GM12878 (cell line): ENCODE results near the gene TMEM255B. TPM values are rescaled to one million over a fixed set of nuclear protein-coding genes. Genes with fewer than 3 reads are reported as not detected.

Source experiments
- ATAC-seq: fragments of 200-7000 bp; cut with Tn5 transposase; 3 replicates; pipeline ENCODE4 v1.9.1; 2020; ENCODE audit warnings: mild to moderate bottlenecking, moderate library complexity
- BruUV-seq: library from RNA; stranded (reverse); fragments of 400-500 nt; replicated peaks from 2 replicates; lab custom pipeline; 2021; lab: Mats Ljungman, UMichigan
- CTCF ChIA-PET: fragments of 300-600 bp; sonication (Branson Sonifier 250); formaldehyde crosslinking; extraction: SDS; loops from one replicate; lab custom pipeline; 2021; ENCODE audit warnings: inconsistent platforms; lab: Yijun Ruan, JAX
- POLR2A ChIA-PET: fragments of 350-600 bp; formaldehyde crosslinking; extraction: SDS; loops from one replicate; lab custom pipeline; 2021; ENCODE audit warnings: inconsistent platforms; lab: Charles Lee
- RAD21 ChIA-PET: fragments of 300-600 bp; sonication (Branson Sonifier 250); formaldehyde crosslinking; loops from one replicate; lab custom pipeline; 2023; ENCODE audit warnings: antibody characterized with exemption; ENCODE audit not compliant: unreplicated experiment; lab: Charles Lee
- SMC1A ChIA-PET: fragments of 300-600 bp; sonication (Branson Sonifier 250); formaldehyde crosslinking; loops from one replicate; lab custom pipeline; 2023; ENCODE audit not compliant: unreplicated experiment, uncharacterized antibody; lab: Charles Lee
- DNase-seq: peaks from one replicate; pipeline ENCODE4 v3.0.0-alpha.2; 2011; ENCODE audit warnings: low read depth, low spot score
- FAIRE-seq: peaks from 3 replicates; lab custom pipeline; 2011; peaks lifted over from hg19 to GRCh38; lab: Jason Lieb, UNC
- H2AFZ ChIP-seq: 2 replicates; pipeline ENCODE4 v1.6.0; 2011; ENCODE audit warnings: low read depth, low read length, control low read depth; ENCODE audit not compliant: control insufficient read depth
- H3K27ac ChIP-seq: 2 replicates; pipeline ENCODE4 v1.5.1; 2011; ENCODE audit warnings: control low read depth; ENCODE audit not compliant: control insufficient read depth, insufficient read depth
- H3K27me3 ChIP-seq, 2 experiments: replicated peaks in 1 of 2; 2 replicates each; pipeline versions ENCODE4 v1.6.0 to v1.6.1; 2011; ENCODE audit warnings: low read length in 1 of 2; ENCODE audit not compliant: control insufficient read depth in 2 of 2, insufficient read depth in 2 of 2
- H3K36me3 ChIP-seq, 2 experiments: 2 replicates each; pipeline ENCODE4 v1.5.1; 2011; ENCODE audit warnings: low read length in 1 of 2; ENCODE audit not compliant: control insufficient read depth in 2 of 2, insufficient read depth in 2 of 2
- H3K4me1 ChIP-seq: 2 replicates; pipeline ENCODE4 v1.6.1; 2011; ENCODE audit warnings: mild to moderate bottlenecking, low read length, moderate library complexity, mixed read lengths; ENCODE audit not compliant: control insufficient read depth, insufficient read depth
- H3K4me2 ChIP-seq: 2 replicates; pipeline ENCODE4 v1.6.0; 2011; ENCODE audit warnings: control low read depth; ENCODE audit not compliant: control insufficient read depth, insufficient read depth
- H3K4me3 ChIP-seq: fragments of 200-600 bp; sonication (generic); 2 replicates; pipeline ENCODE4 v1.5.1; 2016
- H3K79me2 ChIP-seq: 2 replicates; pipeline ENCODE4 v1.6.0; 2011; ENCODE audit warnings: low read length; ENCODE audit not compliant: control insufficient read depth, insufficient read depth
- H3K9ac ChIP-seq: 2 replicates; pipeline ENCODE4 v1.8.0; 2011; ENCODE audit warnings: low read length, control low read depth, mixed read lengths; ENCODE audit not compliant: control insufficient read depth, insufficient read depth
- H3K9me3 ChIP-seq: replicated peaks from 3 replicates; pipeline ENCODE4 v1.5.1; 2011; ENCODE audit warnings: mild to moderate bottlenecking, low read length; ENCODE audit not compliant: control insufficient read depth, insufficient read depth
- H4K20me1 ChIP-seq: 2 replicates; pipeline ENCODE4 v1.6.0; 2011; ENCODE audit not compliant: control insufficient read depth, insufficient read depth
- CREM ChIP-seq: IDR thresholded peaks from 2 replicates; pipeline ENCODE4 v1.6.1; 2014; ENCODE audit warnings: antibody characterized with exemption, low read depth
- FOS ChIP-seq: IDR thresholded peaks from 3 replicates; pipeline ENCODE4 v1.6.1; 2011; ENCODE audit warnings: borderline replicate concordance; ENCODE audit not compliant: insufficient read length; ENCODE audit errors: extremely low read depth
- IRF4 ChIP-seq: IDR thresholded peaks from 2 replicates; pipeline ENCODE4 v1.6.1; 2011; ENCODE audit warnings: low read depth, low read length
- POLR2AphosphoS5 ChIP-seq: IDR thresholded peaks from 2 replicates; pipeline ENCODE4 v1.6.1; 2011; ENCODE audit warnings: mild to moderate bottlenecking, low read length, inconsistent platforms
- POU2F2 ChIP-seq: IDR thresholded peaks from 3 replicates; pipeline ENCODE4 v1.6.1; 2011; ENCODE audit warnings: low read depth, mild to moderate bottlenecking, low read length, borderline replicate concordance
- RAD21 ChIP-seq: IDR thresholded peaks from 2 replicates; pipeline ENCODE4 v1.6.1; 2011; ENCODE audit warnings: mild to moderate bottlenecking, low read depth, low read length, moderate library complexity; ENCODE audit not compliant: insufficient read depth
- SPI1 ChIP-seq: IDR thresholded peaks from 2 replicates; pipeline ENCODE4 v1.6.1; 2011; ENCODE audit warnings: low read depth, mild to moderate bottlenecking, low read length, moderate library complexity, borderline replicate concordance; ENCODE audit not compliant: insufficient read depth
- SREBF1 ChIP-seq: IDR thresholded peaks from 2 replicates; pipeline ENCODE4 v1.6.1; 2012; ENCODE audit warnings: mild to moderate bottlenecking, low read length
- STAT3 ChIP-seq: IDR thresholded peaks from 2 replicates; pipeline ENCODE4 v1.6.1; 2011; ENCODE audit warnings: low read depth, low read length, improper control_type of control experiment
- TBL1XR1 ChIP-seq: IDR thresholded peaks from 2 replicates; pipeline ENCODE4 v1.6.1; 2012; ENCODE audit warnings: low read depth, low read length, improper control_type of control experiment
- ZNF207 ChIP-seq: fragments of 450-650 bp; IDR thresholded peaks from 2 replicates; pipeline ENCODE4 v1.6.1; 2014; ENCODE audit warnings: antibody characterized with exemption, mild to moderate bottlenecking, borderline replicate concordance
- ZNF274 ChIP-seq: IDR thresholded peaks from one replicate; pipeline ENCODE4 v1.8.0; 2011; ENCODE audit not compliant: insufficient read length, insufficient read depth
- WGBS: methylation state at CpG from one replicate; pipeline ENCODE4 v1.1.6; 2016; ENCODE audit warnings: low lambda C conversion rate; ENCODE audit not compliant: insufficient replicate concordance, insufficient coverage; ENCODE audit errors: missing lambda C conversion rate; 5-methylcytosine and 5-hydroxymethylcytosine counted together
- in situ Hi-C: fragments of 300-500 bp; cut with MboI; formaldehyde crosslinking; loops from 9 replicates; pipeline ENCODE4 v1.14.3; 2018; ENCODE audit warnings: mixed read lengths
- intact Hi-C: fragments of 100-400 bp; cut with micrococcal nuclease; formaldehyde crosslinking; loops from one replicate; pipeline ENCODE4 v1.14.2; 2022; ENCODE audit not compliant: unreplicated experiment
- polyA plus RNA-seq, 11 experiments: library from polyadenylated mRNA; depleted of rRNA in 4 of 11; unstranded in 6 of 11; stranded (reverse) in 5 of 11; fragments of >200 nt; fragmentation: Nextera tagmentation in 4 of 11; fragmentation: Illumina TruSeq in 1 of 11; extraction: Ambion mirVana in 4 of 11; extraction: Trizol in 1 of 11; gene quantifications; 1 replicate in 1 of 11; 2 replicates in 10 of 11; pipeline versions ENCODE4 v1.2.1 to v1.2.3, GENCODE V29; 2011 to 2016; ENCODE audit warnings: inconsistent platforms in 2 of 11, missing spikeins in 2 of 11, low read depth in 1 of 11
- total RNA-seq, 4 experiments: library from RNA; depleted of rRNA in 3 of 4; stranded (reverse); fragments of >200 nt in 3 of 4; fragmentation: Illumina TruSeq in 1 of 4; extraction: Trizol in 1 of 4; gene quantifications; 2 replicates each; pipeline versions ENCODE4 v1.2.1 to v1.2.3, GENCODE V29; 2013 to 2021
- TF ChIP-seq, protein P1 (sequence below): IDR thresholded peaks from 2 replicates; pipeline ENCODE4 v1.6.1; 2012; ENCODE audit warnings: low read depth, low read length, improper control_type of control experiment
- TF ChIP-seq, protein P2 (sequence below): IDR thresholded peaks from 2 replicates; pipeline ENCODE4 v1.6.1; 2012; ENCODE audit warnings: low read depth, low read length, improper control_type of control experiment
- TF ChIP-seq, protein P3 (sequence below): fragments of 150-350 bp; IDR thresholded peaks from 2 replicates; pipeline ENCODE4 v1.6.1; 2016; ENCODE audit warnings: low read depth, low read length
- TF ChIP-seq, protein P4 (sequence below): fragments of 450-650 bp; IDR thresholded peaks from 2 replicates; pipeline ENCODE4 v1.6.1; 2016; ENCODE audit warnings: mild to moderate bottlenecking

Gene TMEM255B
- total and polyA plus RNA-seq, 10 of the 15 experiments (the other 5 are each of a cell fraction or from before 2014, with no cell fraction given) = 0.04 to 0.62 (median 0.13) TPM; not detected in 3

DNA sequence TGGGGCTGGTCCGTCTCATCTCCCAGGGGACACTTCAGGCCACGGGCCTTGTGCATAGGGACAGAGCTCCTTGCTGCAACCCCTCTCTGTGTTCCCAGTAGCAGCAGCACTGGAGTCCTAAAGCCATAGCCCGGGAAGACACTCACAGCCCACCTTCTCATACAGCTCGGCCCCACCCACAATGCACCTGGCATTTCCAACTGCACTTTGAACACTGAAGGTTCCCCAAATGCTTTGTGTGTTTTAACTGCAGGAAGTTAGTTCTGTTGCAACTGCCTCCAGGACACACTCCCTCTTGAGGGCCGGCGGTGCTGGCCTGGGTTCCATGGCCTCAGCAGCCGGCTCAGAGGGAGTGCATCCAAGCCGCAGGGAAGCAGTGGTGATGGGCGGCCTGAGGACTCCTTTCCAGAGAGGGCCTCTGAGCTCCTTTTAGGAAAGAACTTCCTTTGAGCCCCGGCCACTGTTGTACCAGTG, 22.7 kb upstream of the TMEM255B start (continued):
- TF ChIP-seq RAD21 = no peak
- TF ChIP-seq ZNF274 = no peak
- TF ChIP-seq ZNF207 = no peak
- TF ChIP-seq SPI1 = no peak

DNA sequence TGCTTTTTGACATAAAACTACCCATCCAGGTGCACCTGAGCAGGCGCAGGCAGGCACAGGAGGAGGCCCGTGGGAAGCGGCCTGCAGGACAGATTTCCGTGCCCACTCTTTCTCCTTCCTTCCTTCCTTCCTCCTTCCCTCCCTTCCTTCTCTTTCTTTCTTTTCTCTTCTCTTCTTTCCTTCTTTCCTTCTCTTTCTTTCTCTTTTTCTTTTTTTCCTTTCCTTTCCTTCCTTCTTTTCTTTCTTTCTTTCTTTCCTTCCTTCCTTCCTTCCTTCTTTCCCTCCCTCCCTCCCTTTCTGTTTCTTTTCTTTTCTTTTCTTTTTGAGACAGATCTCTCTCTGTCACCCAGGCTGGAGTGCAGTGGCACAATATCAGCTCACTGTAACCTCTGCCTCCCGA, 21.2 kb upstream of the TMEM255B start:
- 18% methylated on average over 5 of the region's 5 CpGs for WGBS
- no peak for ATAC-seq

More for the DNA sequence above, 21.2 kb upstream of the TMEM255B start:
- BruUV-seq = no TSS peak
- Histone ChIP-seq H3K27ac (no peak overlapping the region), H3K9ac (no peak overlapping the region), H3K27me3 (no peaks in the 10 kb centered on the region; a peak in 1 of 4 replicates), H3K9me3 (no peaks in the 10 kb centered on the region; the same call in 2 of the 3 replicates)
- in situ Hi-C loops = no loop called here
- SMC1A ChIA-PET = no interaction called here
- CTCF ChIA-PET = no interaction called here
- intact Hi-C loops = no loop called here
- TF ChIP-seq FOS = no peak
- TF ChIP-seq CREM = no peak
- TF ChIP-seq, protein P1, sequence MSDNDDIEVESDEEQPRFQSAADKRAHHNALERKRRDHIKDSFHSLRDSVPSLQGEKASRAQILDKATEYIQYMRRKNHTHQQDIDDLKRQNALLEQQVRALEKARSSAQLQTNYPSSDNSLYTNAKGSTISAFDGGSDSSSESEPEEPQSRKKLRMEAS = no peak
- TF ChIP-seq POU2F2 = no peak
- TF ChIP-seq, protein P2, sequence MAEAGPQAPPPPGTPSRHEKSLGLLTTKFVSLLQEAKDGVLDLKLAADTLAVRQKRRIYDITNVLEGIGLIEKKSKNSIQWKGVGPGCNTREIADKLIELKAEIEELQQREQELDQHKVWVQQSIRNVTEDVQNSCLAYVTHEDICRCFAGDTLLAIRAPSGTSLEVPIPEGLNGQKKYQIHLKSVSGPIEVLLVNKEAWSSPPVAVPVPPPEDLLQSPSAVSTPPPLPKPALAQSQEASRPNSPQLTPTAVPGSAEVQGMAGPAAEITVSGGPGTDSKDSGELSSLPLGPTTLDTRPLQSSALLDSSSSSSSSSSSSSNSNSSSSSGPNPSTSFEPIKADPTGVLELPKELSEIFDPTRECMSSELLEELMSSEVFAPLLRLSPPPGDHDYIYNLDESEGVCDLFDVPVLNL = no peak
- TF ChIP-seq TBL1XR1 = no peak
- TF ChIP-seq SREBF1 = no peak
- no peak for TF ChIP-seq IRF4
- TF ChIP-seq, protein P3, sequence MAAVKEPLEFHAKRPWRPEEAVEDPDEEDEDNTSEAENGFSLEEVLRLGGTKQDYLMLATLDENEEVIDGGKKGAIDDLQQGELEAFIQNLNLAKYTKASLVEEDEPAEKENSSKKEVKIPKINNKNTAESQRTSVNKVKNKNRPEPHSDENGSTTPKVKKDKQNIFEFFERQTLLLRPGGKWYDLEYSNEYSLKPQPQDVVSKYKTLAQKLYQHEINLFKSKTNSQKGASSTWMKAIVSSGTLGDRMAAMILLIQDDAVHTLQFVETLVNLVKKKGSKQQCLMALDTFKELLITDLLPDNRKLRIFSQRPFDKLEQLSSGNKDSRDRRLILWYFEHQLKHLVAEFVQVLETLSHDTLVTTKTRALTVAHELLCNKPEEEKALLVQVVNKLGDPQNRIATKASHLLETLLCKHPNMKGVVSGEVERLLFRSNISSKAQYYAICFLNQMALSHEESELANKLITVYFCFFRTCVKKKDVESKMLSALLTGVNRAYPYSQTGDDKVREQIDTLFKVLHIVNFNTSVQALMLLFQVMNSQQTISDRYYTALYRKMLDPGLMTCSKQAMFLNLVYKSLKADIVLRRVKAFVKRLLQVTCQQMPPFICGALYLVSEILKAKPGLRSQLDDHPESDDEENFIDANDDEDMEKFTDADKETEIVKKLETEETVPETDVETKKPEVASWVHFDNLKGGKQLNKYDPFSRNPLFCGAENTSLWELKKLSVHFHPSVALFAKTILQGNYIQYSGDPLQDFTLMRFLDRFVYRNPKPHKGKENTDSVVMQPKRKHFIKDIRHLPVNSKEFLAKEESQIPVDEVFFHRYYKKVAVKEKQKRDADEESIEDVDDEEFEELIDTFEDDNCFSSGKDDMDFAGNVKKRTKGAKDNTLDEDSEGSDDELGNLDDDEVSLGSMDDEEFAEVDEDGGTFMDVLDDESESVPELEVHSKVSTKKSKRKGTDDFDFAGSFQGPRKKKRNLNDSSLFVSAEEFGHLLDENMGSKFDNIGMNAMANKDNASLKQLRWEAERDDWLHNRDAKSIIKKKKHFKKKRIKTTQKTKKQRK = no peak
- no peak for TF ChIP-seq STAT3
- TF ChIP-seq, protein P4, sequence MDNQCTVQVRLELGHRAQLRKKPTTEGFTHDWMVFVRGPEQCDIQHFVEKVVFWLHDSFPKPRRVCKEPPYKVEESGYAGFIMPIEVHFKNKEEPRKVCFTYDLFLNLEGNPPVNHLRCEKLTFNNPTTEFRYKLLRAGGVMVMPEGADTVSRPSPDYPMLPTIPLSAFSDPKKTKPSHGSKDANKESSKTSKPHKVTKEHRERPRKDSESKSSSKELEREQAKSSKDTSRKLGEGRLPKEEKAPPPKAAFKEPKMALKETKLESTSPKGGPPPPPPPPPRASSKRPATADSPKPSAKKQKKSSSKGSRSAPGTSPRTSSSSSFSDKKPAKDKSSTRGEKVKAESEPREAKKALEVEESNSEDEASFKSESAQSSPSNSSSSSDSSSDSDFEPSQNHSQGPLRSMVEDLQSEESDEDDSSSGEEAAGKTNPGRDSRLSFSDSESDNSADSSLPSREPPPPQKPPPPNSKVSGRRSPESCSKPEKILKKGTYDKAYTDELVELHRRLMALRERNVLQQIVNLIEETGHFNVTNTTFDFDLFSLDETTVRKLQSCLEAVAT = no peak
- no peak for TF ChIP-seq POLR2AphosphoS5
- TF ChIP-seq, all 136 proteins: peak for 0
- FAIRE-seq (no peak), DNase-seq (no peak)
- Histone ChIP-seq H3K36me3 (no peaks in the 10 kb centered on the region), H4K20me1 (no peaks in the 10 kb centered on the region), H2AFZ (no peak overlapping the region), H3K4me3 (no peak overlapping the region), H3K4me1 (no peaks in the 10 kb centered on the region), H3K4me2 (no peak overlapping the region), H3K79me2 (no peaks in the 10 kb centered on the region)
- RAD21 ChIA-PET = no interaction called here
- POLR2A ChIA-PET = interaction anchor here (0.8 kb wide), 1 partner anchor 189 kb away, joined by 6 read pairs; no protein-coding TSS in a partner anchor
